Astrocyte (in vitro differentiated cells and primary cell): Measurements from ENCODE around the gene IGSF21.

Experiments used
- CTCF ChIP-seq: IDR thresholded peaks from 2 replicates; pipeline ENCODE4 v1.5.1; 2011; ENCODE audit warnings: low read depth, mild to moderate bottlenecking, inconsistent platforms, low read length, moderate library complexity; ENCODE audit not compliant: insufficient read depth
- EZH2 ChIP-seq: IDR thresholded peaks from 2 replicates; pipeline ENCODE4 v1.6.1; 2012; ENCODE audit warnings: mild to moderate bottlenecking, low read length, inconsistent platforms; ENCODE audit not compliant: insufficient read depth

GRCh38 chr1:18413541-18414305 is 306.1 kb downstream of the IGSF21 start:
- TF ChIP-seq CTCF, result no peak
- TF ChIP-seq EZH2, result no peak
